LNCaP clone FGC (cell line): ENCODE measurements around the gene NPR2.

ENCODE experiments used
- DNase-seq: peaks from one replicate; pipeline ENCODE4 v3.0.0-alpha.2; 2011; ENCODE audit warnings: low read depth
- H3K4me3 ChIP-seq: 2 replicates; pipeline ENCODE4 v1.5.1; 2011; ENCODE audit warnings: mild to moderate bottlenecking, low read depth, low read length, control low read depth
- CTCF ChIP-seq: IDR thresholded peaks from 2 replicates; pipeline ENCODE4 v1.5.1; 2012; ENCODE audit warnings: mild to moderate bottlenecking; ENCODE audit not compliant: control insufficient read depth, insufficient read depth; ENCODE audit errors: extremely low read depth

The NPR2 gene

GRCh38 chr9:35797311-35798109 lies 6.1 kb downstream of the NPR2 start:
- no peak overlapping the region for H3K4me3 ChIP-seq
- TF ChIP-seq CTCF = no peak
- DNase-seq = no peak

GRCh38 chr9:35798658-35799374 lies 7.4 kb downstream of the NPR2 start:
- no peak for DNase-seq
- no peak for TF ChIP-seq CTCF

GRCh38 chr9:35800530-35800929 lies 9.1 kb downstream of the NPR2 start:
- TF ChIP-seq CTCF = no peak
- H3K4me3 ChIP-seq = no peak overlapping the region
- no peak for DNase-seq

More at GRCh38 chr9:35798658-35799374, 7.4 kb downstream of the NPR2 start:
- no peak overlapping the region for H3K4me3 ChIP-seq

GRCh38 chr9:35801328-35802128 lies 10.1 kb downstream of the NPR2 start:
- no peak overlapping the region for H3K4me3 ChIP-seq
- TF ChIP-seq CTCF = no peak
- no peak for DNase-seq

GRCh38 chr9:35806101-35806500 lies 14.7 kb downstream of the NPR2 start:
- TF ChIP-seq CTCF = no peak
- H3K4me3 ChIP-seq = no peak overlapping the region
- no peak for DNase-seq

GRCh38 chr9:35808433-35808832 lies 17.0 kb downstream of the NPR2 start:
- no peak for TF ChIP-seq CTCF
- no peak overlapping the region for H3K4me3 ChIP-seq
- no peak for DNase-seq
